Inferior parietal cortex (tissue), 1 donor: ENCODE measurements around the gene SDCCAG8.

ENCODE experiments used
- DNase-seq: peaks from one replicate; pipeline ENCODE4 v3.0.0-alpha.2; 2016; ENCODE audit errors: extremely low spot score

The SDCCAG8 gene

GRCh38 chr1:243499711-243500110 is 243.9 kb downstream of the SDCCAG8 start:
- no peak for DNase-seq

DNA sequence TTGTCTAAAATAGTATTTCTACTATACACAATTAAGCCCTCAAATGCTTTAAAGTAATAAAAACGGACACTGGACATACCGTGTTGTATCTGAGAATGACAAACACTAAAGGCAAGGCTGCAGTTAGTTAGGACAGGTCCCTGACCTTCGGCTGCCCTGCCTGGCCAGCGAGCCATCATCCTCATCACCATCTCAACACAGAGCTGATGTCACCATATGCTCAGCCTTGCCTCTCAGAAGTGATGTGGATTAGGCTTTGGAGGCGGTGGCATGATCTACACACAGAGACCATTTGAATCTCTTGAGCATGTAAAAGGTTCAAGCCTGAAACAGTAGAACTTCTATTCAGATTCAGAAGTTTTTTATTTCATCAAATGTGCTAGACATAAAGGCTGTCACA is 244.7 kb downstream of the SDCCAG8 start:
- no peak for DNase-seq

DNA sequence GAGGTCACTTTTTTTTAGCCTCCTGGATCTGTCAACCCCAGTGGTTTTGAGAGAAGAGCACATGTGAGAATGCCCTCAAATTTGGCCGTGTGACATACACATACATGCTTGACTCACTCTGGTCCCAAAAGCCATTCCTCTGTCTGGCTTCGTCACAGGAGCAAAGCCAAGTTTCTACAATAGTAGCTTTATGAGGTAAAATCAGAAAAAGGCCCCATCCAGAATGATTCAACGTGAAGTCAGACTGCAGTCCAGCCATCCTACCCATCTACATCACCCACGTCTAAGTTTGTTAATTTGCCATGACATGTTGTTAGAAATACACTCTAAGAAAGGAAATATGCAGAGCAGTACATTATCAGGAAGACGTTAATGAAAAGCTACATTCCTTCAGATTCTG is 245.2 kb downstream of the SDCCAG8 start:
- no peak for DNase-seq

DNA sequence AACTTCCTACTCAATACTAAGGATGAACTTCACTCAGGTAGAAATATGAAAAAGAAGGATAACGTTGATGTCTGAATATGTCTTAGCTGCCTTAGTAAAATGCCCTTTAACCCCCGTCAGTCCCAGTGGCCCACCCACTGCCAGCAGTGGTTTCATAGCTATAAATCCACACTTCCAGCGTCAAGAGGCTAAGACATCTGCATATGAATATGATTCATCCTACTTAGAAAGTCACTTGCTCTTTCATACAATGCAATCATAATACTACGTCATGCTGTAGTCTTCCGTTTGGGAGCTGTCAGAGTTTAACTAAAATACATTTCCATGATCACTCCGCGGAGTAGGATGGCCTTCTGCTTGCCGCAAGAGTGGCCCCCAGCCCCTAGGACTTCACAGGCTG is 247.3 kb downstream of the SDCCAG8 start:
- no peak for DNase-seq

GRCh38 chr1:243505986-243506689 is 250.3 kb downstream of the SDCCAG8 start:
- no peak for DNase-seq

DNA sequence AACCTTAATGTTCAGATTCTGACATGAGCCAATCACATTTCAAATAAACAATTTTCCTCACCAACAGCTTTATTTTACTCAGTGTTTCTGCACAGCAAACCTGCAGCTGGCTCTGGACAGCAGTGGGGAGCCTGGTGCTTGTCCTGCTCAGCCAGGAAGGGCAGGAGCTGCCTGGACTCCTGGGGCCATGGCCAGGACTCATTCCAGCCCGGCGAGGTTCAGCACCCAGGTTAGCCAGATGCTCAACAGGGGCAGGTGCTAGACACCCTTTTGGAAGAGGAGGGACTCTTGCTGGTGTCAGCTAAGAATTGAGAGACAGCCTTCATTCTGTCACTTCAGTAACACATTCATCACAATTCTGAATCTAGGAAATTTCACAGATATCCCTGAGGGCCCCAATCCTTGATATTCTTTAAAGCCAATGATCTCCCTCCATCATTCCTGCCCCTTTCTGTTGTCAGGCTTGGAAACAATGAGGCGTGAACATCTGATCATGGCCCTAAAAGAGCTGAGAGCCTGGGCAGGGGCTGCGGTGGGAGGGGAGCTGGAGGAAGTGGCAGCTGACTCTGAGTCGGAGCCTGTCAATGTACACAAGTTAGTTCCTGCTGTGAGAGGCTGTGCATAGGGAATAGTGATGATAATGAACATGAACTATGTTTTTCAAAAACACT is 251.3 kb downstream of the SDCCAG8 start:
- DNase-seq, result peak; percentile 53

DNA sequence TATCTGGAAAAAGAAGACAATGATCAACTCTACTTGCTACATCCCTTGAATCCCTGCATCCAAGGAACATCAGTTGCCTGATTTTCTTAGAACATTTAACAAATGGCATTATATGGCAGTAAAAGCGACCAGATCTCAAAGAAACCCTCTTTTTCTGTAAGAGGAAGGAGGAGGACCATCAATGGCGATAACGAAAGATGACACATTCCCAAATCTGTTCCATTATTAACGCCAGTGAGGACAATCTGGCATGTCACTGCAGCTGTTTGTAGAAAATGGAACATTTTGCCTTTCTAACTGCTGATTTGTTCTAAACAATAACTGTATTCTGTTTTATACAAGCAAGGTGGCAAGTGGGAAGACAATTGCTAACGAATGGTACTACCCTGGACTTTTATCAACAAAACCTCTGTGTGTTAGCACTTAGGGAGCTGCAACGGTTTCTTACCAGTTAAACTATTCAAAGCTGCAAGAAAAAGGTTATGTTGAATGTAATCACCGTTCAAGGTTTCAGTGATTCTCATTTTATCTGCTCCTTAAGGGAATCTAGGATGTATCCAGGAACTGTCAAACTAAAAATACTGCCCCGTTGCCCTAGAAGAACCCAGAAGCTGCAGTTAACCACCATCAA is 251.9 kb downstream of the SDCCAG8 start:
- DNase-seq, result peak; percentile 64

- DNase-seq, result no peak
Observed at GRCh38 chr1:243508303-243508713, 252.5 kb downstream of the SDCCAG8 start.

DNA sequence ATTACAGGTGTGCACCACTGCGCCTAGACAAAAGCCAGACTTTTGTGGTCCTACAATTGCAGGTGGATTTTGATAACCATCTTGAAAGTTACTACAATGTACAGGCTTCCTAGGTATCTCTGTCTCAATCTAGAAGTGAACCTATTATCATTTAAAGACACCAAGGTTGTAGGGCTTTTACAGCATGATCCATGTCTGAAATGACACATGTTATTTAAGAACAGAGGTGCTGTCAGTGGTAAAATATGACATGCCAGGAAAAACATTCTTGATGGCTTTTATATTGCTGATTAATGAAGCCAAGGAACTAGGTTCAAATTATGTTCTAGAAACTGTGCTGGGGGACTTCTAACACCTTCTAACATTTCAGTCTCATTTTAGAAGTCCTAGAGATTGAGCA is 253.1 kb downstream of the SDCCAG8 start:
- no peak for DNase-seq

DNA sequence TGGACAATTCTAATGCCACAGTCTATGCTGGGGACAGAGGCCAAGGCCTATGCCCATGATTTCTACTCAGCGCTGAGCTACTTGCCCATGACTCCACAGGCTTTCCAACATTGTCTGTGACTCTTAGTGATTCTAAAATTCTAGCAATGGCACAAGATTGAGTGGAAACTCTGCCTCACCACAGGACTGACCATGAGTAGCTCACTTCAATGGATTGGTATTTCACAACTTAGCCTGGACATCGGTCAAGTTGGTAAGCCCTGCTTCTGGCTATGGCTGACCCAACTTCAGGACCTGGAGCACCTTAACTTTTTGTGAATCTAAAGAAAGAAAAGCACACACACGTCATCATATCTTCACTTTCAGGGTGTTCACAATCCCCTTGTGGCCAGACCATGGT is 255.1 kb downstream of the SDCCAG8 start:
- DNase-seq, result no peak

GRCh38 chr1:243513726-243514491 is 258.1 kb downstream of the SDCCAG8 start:
- no peak for DNase-seq

- no peak for DNase-seq
Observed at GRCh38 chr1:243514927-243515326, 259.1 kb downstream of the SDCCAG8 start.

DNA sequence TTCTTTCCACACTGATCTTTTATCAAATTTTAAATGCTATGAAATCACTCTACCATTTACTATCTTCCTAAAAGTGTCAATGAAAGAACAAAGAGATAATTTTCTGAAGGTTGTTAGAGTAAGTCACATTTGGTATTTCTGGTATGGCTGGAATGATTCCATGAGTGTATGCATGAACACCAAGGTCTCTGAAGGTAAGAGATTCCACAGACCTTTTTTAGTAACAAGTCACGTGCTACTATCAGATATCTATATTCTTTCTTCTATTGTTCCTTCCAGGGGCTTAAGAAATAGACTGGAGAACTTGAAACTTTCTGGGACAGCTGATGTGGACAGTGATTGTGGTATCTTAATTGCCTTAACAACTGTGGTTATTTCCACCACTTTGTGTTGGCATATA is 265.0 kb downstream of the SDCCAG8 start:
- DNase-seq, result no peak

DNA sequence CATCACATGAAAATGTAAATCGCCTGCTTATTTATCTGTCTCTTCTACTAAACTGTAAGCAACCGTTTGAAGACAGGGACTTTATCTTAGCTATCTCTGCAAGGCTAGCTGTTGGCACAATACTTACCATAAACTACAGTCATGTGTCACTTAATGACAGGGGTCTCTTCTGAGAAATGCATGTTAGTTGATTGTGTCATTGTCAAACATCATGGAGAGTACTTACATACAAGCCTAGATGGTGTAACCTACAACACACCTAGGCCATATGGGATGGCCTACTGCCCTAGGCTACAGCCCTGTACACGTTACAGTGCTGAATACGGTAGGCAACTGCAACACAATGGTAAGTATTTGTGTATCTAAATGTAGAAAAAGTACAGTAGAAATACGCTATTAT is 267.9 kb downstream of the SDCCAG8 start:
- DNase-seq, result no peak

DNA sequence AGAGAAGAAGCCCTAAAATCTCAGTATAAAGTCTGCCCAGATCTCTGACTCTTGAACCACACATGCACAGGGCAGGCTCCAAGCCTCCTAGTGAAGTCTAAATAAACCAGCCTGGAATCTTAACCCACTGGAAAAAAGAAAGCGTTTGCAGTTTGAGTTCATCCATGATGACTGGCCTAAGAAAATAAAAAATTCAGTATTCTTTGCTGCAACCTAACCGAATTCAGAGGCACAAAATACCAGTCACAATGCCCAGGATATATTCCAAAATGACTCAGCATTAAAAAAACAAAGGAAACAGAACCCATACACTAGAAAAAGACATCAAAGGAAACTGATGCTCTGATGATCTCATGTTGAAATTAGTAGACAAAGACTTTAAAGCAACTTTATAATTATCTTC is 269.2 kb downstream of the SDCCAG8 start:
- DNase-seq, result no peak

DNA sequence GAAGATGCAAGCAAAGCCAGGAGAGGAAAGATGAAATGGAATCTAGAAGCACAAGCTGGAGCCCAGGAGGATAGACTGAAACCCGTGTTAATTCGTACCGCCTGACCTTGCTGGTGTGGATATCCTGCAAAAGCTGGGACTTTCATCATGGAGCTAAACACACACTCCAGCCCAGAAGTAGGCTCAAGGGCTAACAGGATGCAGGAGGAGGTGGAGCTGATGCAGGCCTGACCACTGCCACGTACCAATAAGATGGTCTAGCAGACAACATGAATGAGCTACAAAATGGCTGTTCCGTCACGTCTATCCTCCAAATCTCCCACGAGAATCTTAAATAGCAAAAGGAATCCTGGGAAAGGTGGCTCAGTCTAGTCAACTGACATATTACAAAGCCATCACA is 270.3 kb downstream of the SDCCAG8 start:
- no peak for DNase-seq

DNA sequence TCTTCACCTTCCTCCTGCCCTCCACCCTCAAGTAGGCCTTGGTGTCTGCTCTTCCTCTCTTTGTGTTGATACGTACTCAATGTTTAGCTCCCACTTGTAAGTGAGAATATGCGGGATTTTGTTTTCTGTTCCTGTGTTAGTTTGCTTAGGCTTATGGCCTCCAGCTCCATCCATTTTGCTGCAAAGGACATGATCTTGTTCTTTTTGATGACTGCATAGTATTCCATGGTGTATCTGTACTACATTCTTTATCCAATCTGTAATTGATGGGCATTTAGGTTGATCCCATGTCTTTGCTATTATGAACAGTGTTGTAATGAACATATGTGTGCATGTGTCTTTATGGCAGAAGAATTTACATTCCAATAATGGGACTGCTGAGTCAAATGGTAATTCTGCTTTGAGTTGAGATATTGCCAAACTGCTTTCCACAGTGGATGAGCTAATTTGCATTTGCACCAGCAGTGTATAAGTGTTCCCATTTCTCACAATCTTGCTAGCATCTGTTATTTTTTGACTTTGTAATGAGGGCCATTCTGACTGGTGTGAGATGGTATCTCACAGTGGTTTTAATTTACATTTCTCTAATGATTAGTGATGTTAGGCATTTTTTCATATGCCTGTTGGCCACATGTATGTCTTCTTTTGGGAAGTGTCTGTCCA is 272.7 kb downstream of the SDCCAG8 start:
- no peak for DNase-seq

DNA sequence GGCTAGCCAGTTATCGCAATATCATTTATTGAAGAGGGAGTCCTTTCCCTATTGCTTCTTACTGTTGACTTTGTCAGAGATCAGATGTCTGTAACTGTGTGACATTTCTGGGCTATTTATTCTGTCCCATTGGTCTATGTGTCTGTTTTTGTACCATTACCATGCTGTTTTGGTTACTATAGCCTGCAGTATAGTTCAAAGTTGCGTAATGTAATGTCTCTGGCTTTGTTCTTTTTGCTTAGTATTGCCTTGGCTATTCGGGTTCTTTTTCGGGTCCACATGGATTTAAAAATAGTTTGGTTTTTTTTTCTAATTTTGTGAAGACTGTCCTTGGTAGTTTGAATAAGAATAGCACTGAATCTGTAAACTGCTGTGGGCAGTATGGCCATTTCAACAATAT is 273.7 kb downstream of the SDCCAG8 start:
- DNase-seq, result no peak

- no peak for DNase-seq
Observed at GRCh38 chr1:243535014-243535413, 279.2 kb downstream of the SDCCAG8 start.

GRCh38 chr1:243539636-243540035 is 283.8 kb downstream of the SDCCAG8 start:
- no peak for DNase-seq

DNA sequence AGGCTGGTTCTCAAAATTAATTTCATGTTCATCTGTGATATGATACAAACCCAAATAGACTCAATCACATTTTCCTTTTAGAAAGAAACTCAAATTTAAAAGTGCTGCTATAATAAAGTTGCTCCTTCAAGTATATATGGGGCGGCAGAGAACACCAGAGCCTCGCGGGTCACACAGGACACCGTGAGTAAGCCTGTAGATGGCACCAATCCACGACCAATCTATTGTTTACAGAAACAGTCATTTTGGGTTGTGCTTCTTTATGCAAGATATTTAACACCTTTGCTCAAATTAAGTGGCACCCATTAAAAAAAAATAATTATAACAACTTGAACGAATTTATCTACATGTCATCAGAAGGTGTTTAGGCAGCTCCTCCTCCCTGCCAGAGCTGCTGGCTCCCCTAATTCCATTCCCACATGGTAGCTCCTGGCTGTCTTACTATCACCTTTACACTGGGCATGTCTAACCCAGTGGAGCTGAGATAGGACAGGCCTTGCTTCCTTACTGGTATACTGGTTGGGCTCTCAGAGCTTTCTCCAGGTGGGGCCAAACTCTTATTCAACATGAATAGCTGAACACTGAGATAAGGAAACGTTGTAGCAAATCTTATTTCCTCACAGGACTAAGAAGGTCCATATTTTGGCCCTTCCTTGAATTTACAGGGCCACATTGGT is 287.0 kb downstream of the SDCCAG8 start:
- DNase-seq, result no peak
